Glomerular visceral epithelial cell (primary cell): Measurements from ENCODE around the gene CBX6.
A peak's percentile ranks its signal among the peaks of the same experiment; 100 is the strongest.
"Not testable (repeated sequence)": the region's sequence is repeated elsewhere in the genome, so short reads cannot be mapped to it uniquely, and the experiment has no call there.

Experiments
- DNase-seq: peaks from one replicate; pipeline ENCODE4 v3.0.0-alpha.2; 2016; ENCODE audit errors: extremely low spot score

The CBX6 gene

GRCh38 chr22:38861170-38861876, 10.7 kb downstream of the CBX6 start:
- DNase-seq, result no peak

GRCh38 chr22:38860283-38861169, 11.5 kb downstream of the CBX6 start:
- no peak for DNase-seq

GRCh38 chr22:38859581-38860282, 12.3 kb downstream of the CBX6 start:
- no peak for DNase-seq

GRCh38 chr22:38858492-38858891, 13.5 kb downstream of the CBX6 start:
- DNase-seq, result no peak

DNA sequence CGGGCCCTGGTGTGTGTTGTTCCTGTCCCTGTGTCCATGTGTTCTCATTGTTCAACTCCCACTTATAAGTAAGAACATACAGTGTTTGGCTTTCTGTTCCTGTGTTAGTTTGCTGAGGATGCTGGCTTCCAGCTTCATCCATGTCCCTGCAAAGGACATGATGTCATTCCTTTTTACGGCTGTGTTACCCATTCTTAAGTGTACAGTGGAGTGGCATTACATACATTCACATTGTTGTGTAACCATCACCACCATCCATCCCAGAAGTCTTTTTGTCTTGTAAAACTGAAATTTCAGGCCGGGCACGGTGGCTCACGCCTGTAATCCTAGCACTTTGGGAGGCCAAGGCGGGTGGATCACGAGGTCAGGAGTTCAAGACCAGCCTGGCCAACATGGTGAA, 17.5 kb downstream of the CBX6 start:
- not testable (repeated sequence) for DNase-seq

DNA sequence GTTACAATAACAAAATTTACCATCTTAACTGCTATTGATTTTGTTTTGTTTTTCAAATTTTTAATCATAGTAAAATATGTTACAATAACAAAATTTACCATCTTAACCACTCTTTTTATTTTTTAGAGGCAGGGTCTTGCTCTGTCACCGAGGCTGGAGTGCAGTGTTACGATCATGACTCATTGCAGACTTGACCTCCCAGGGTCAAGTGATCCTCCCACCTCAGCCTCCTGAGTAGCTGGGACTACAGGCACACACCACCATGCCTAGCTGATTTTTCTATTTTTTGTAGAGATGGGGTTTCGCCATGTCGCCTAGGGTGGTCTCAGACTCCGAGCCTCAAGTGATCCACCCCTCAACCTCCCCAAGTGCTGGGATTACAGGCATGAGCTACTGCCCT, 18.1 kb downstream of the CBX6 start:
- not testable (repeated sequence) for DNase-seq

DNA sequence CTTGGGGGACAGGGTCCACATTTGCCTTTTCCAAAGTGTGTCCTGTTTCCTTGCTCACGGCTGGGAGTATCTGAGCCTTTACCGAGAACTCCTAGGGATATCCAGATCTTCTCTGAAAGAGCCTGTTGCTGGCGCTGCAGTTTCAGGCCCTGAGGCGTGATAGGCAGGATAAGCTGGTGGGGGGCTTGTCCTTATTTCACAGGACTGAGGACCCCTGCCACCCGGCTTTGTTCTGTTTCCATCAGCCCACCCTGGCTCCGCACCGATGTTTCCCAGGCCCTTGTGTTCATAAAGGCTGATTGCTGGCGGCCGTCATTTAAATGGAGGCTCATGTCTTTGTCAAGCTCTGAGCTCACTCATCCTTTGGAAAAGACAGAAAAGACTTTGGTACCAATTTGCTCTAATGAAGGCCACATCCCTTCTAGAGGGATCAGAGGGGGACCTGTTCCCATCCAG, 18.8 kb downstream of the CBX6 start:
- DNase-seq, result no peak

GRCh38 chr22:38852522-38852921, 19.5 kb downstream of the CBX6 start:
- DNase-seq, result no peak

DNA sequence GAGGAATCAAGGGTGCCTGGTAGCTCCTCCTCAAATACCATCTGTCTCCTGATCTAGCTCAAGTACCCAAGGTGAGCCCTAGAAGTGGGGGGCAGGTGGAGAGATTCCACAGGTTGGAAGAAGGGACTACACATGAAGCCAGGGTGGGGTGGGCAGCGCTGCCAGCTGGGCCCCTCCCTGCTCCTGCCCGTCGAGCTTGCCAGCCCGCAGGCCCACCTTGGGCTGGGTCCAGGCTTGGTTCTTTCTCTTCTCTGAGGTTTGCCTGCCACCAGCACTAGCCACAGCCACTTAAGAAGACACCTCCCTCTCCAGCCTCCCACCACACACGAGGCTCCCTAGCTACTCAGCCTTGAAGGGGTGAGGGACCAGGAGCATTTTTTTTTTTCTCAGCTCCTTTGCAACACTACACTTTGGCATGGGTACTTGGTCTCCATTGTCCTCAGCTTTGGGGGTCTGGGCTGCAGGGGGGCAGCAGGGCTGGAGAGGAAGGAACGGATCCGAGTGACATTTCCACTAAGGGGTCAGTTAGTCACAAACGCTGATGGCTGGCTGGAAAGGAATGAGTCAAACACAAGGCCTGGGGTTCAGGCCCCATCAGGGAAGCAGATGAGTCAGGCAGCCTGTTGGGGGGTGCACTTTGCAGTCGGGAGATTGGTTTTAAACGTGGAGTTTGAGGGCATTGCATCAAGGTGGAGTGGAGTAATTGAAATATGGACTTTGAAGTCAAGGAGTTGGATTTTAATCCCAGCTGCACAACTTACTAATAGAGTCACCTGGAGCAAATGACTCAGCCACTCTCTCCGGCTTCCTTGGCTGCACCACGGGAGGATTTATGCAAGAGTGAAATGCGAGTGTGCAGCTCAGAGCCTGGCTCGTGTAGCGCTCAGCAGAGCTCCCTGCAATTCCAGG, 20.8 kb downstream of the CBX6 start:
- peak; percentile 67 for DNase-seq

DNA sequence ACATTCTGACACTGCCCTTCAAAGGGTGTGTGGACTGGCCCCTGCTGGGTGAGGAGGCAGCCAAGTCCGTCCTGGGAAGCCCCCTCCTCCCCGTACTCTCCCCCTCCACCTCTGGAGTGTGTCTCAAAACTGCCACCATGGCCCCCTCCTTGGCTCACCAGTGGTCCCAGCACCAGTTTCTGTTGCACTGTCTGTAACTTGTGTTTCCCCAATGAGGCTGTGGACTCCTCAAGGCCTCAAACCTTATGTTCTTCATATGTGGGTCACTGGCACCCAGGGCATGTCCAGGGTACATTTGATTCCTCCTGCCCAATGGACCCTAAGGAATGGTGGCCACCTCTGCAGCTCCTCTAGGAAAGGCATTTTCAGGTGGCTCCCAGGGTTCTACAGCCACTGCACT, 21.6 kb downstream of the CBX6 start:
- DNase-seq, result no peak

DNA sequence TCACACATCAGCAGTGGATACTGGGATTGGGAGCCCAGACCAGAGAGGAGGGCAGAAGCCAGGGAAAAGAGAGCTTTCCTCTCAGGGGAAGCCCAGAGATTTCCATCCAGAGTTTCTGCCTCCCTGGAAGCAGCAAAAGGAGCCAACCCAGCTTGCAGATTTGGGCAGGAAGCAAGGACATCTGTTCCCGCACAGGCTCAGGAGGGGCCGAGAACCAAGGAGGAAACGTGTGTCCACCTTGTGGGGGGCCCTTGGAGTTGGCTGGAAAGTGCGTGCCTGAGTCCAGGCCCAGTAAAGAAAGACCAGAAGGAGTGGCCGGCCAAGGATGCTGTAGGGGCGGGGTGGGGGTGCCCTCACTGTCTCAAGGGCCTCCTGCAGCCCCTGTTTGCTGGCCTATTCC, 22.2 kb downstream of the CBX6 start:
- DNase-seq, result no peak

DNA sequence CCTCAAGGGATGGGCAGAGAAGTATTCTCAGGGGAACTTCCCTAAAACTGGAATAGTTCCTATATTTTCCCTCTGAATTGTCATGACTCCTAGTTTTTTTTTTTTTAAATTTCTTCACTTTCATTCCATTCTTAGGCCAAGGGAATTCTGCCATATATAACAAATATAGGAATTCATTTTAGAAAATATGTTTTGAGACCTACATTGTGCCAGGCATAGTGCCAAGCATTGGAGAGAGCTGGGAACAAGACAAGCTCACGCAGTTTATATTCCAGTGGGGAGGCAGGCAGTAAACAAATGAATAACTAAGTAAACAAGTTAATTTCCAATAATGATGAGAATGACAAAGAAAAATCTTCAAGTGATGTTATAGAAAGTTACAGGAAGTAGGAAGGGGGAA, 25.6 kb downstream of the CBX6 start:
- no peak for DNase-seq

DNA sequence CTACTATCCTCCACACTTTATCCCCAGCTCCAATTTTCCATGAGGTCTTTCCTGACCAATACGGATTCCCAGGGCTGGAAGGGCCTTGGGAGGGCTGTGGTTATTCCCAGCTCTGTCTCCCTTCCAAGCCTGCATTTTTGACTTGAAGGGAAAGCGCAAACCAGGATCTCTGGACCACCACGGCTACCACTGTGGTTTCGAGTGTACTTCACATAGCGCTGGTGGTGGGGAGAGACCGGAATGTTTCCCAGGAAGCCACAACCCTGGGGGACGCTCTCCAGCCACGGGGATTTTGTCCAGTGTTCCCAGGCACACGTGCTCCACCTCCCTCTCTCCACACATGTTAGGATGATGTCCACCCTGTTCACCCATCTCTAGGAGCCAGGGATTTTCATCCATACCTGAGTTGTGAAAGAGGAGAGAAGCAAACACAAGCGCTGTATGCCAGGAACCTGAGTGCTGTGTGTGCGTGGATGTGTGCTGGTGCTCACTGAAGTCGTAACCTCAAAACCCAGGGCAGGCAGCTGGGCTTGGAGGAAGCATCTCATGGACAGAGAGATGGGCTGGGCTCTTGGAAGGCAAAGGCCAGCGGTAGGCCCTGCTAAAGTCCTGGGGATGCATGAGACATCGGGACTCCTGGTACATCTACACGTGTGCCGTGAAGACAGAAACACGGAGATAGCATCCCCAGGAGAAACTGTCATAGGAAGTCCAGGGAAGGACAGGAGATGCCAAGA, 26.8 kb downstream of the CBX6 start:
- DNase-seq, result peak; percentile 45

GRCh38 chr22:38844315-38845003, 27.6 kb downstream of the CBX6 start:
- no peak for DNase-seq

GRCh38 chr22:38843657-38844314, 28.2 kb downstream of the CBX6 start, which contains the start of gene NPTXR:
TSS of gene NPTXR (minus strand) at chr22:38844028.
- DNase-seq, result peak; percentile 47

- peak; percentile 70 for DNase-seq
Observed at GRCh38 chr22:38843201-38843656, 28.8 kb downstream of the CBX6 start.

GRCh38 chr22:38842512-38843200, 29.4 kb downstream of the CBX6 start:
- no peak for DNase-seq

- DNase-seq, result no peak
Observed at GRCh38 chr22:38841635-38842034, 30.4 kb downstream of the CBX6 start.

DNA sequence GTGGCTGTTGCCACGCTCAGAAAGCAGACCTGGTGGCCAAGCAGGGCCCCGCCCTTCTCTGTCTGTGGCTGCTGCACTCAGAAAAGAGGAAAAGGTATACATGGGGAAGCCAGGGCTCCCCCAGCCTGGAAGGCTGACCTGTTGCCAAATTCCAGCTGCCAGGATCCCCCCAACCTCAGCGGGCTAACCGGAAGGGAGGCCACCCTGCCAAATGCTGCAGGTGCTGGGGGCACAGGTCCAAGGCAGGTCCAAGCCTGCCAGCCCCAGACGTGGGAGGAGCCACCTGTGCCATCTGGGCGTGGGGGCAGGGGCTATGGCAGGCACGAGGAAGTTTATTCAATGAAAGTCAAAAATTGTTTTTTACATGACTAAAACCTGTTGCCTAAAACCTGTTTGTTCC, 30.8 kb downstream of the CBX6 start:
- DNase-seq, result no peak
